ENCODE measurements around the gene STK25. TPM values are rescaled to one million over a fixed set of nuclear protein-coding genes. Genes with fewer than 3 reads are reported as not detected.

The STK25 gene
- total and polyA plus RNA-seq, 2 of the 8 experiments (the other 6 are each of a cell fraction or from before 2014, with no cell fraction given): 159 to 546 TPM

- peaks cover 0 to 2% (median 1%) of the 10 kb centered on the region in 4 experiments; a peak in 2 of 7 replicates for H3K4me1 ChIP-seq (replicated peaks in 1 of 4; ENCODE audit: control insufficient read depth in 3 of 4, insufficient read depth in 4 of 4, low read length in 3 of 4)
- FAIRE-seq (no peak), DNase-seq (ENCODE audit: low read depth in 1 of 2, low spot score in 2 of 2) (no peak)
- no peak overlapping the region for H3K14ac ChIP-seq (ENCODE audit: insufficient read length)
- H3K23ac ChIP-seq (ENCODE audit: insufficient read length): no peak overlapping the region
- no peak overlapping the region for H2BK12ac ChIP-seq (ENCODE audit: low read depth, low read length)
- H2AFZ ChIP-seq (ENCODE audit: low read length): no peak overlapping the region
- no peaks in the 10 kb centered on the region for H3K23me2 ChIP-seq (ENCODE audit: low read depth, low read length)
- H3K9me3 ChIP-seq (ENCODE audit: insufficient read depth in 2 of 2, low read depth in 1 of 2, low read length in 1 of 2): no peaks in the 10 kb centered on the region
- H3K18ac ChIP-seq (ENCODE audit: extremely low read depth, low read length): no peak overlapping the region
- no peak overlapping the region for H4K5ac ChIP-seq (ENCODE audit: insufficient read length, low read depth, low read length)
- peak overlapping the region; percentile 25; the same call in 1 of the 2 replicates for H4K8ac ChIP-seq (ENCODE audit: extremely low read depth, insufficient read depth, low read length)
- no peak overlapping the region for H3K4me2 ChIP-seq (ENCODE audit: insufficient read depth in 1 of 2, low read depth in 2 of 2, low read length in 2 of 2)
- POLR2A ChIA-PET (ENCODE audit: partially characterized antibody): interaction anchor here (10.2 kb wide), 1 partner anchor 8 kb away, joined by 104 read pairs; no protein-coding TSS in a partner anchor
- peaks cover 18% of the 10 kb centered on the region for H3K79me1 ChIP-seq (ENCODE audit: low read depth, low read length)
- no peak overlapping the region for H3K56ac ChIP-seq (replicated peaks; ENCODE audit: insufficient read length, low read depth, low read length)
- H3K79me2 ChIP-seq (ENCODE audit: control insufficient read depth in 1 of 2, insufficient read depth in 2 of 2, low read length in 2 of 2): peaks cover 14 to 36% of the 10 kb centered on the region in 2 experiments
- H2BK20ac ChIP-seq (ENCODE audit: low read length): no peak overlapping the region
- H3K27ac ChIP-seq (ENCODE audit: low read depth, low read length): no peak overlapping the region
- H3K36me3 ChIP-seq (ENCODE audit: control insufficient read depth in 2 of 4, insufficient read depth in 4 of 4, low read length in 3 of 4): peaks cover 4 to 35% (median 24%) of the 10 kb centered on the region in 4 experiments; a peak in 7 of 8 replicates
- H3K27me3 ChIP-seq (replicated peaks in 1 of 4; ENCODE audit: control insufficient read depth in 3 of 4, extremely low read depth in 1 of 4, insufficient read depth in 3 of 4, low read length in 3 of 4): no peaks in the 10 kb centered on the region
- no peak overlapping the region for H3K4me3 ChIP-seq (ENCODE audit: extremely low read depth in 1 of 4, insufficient read depth in 2 of 4, low read depth in 3 of 4, low read length in 4 of 4)
- H4K91ac ChIP-seq (replicated peaks; ENCODE audit: insufficient read length, low read length): no peak overlapping the region
- no peak overlapping the region for H3K9ac ChIP-seq (replicated peaks in 1 of 4; ENCODE audit: extremely low read depth in 1 of 4, low read depth in 3 of 4, low read length in 3 of 4)
- TF ChIP-seq CHD1 (IDR thresholded peaks at IDR 0.05; ENCODE audit: low read depth, low read length): no peak
- no peak for TF ChIP-seq RNF2 (IDR thresholded peaks at IDR 0.05; ENCODE audit: borderline replicate concordance, low read depth, low read length, missing control alignments, poor library complexity, severe bottlenecking)
- TF ChIP-seq SUZ12 (IDR thresholded peaks at IDR 0.05; ENCODE audit: low read length): no peak
- no peak for TF ChIP-seq BCL11A (IDR thresholded peaks at IDR 0.05; ENCODE audit: low read depth in 2 of 2, low read length in 2 of 2)
- no peak for TF ChIP-seq BRCA1 (IDR thresholded peaks at IDR 0.05; ENCODE audit: low read depth, low read length)
- no peak for TF ChIP-seq FOSL1 (IDR thresholded peaks at IDR 0.05; ENCODE audit: insufficient read depth, low read depth, low read length)
- no peak for TF ChIP-seq HDAC6 (IDR thresholded peaks at IDR 0.05; ENCODE audit: low read depth, low read length)
- TF ChIP-seq ATF3 (IDR thresholded peaks at IDR 0.05; ENCODE audit: insufficient read depth, low read depth, low read length): no peak
- TF ChIP-seq ASH2L (IDR thresholded peaks at IDR 0.05; ENCODE audit: low read length): no peak
- CTCF ChIA-PET (ENCODE audit: partially characterized antibody): no interaction called here
- H2AK5ac ChIP-seq (ENCODE audit: low read depth, low read length): no peak overlapping the region
- H2BK5ac ChIP-seq (ENCODE audit: low read depth, low read length): no peak overlapping the region
- H2BK15ac ChIP-seq (ENCODE audit: low read length): no peak overlapping the region
- peaks cover 14 to 38% of the 10 kb centered on the region in 2 experiments for H4K20me1 ChIP-seq (replicated peaks in 1 of 2; ENCODE audit: control insufficient read depth in 1 of 2, insufficient read depth in 2 of 2, low read length in 2 of 2)
- 87% methylated on average over 11 of the region's 12 CpGs; no CpG with 5 or more reads in 1 of the 2 experiments for WGBS, 2 experiments (ENCODE audit: extremely low coverage in 1 of 2, insufficient coverage in 1 of 2, insufficient read length in 1 of 2, insufficient replicate concordance in 2 of 2, low coverage in 1 of 2, low lambda C conversion rate in 2 of 2, missing lambda C conversion rate in 1 of 2)
- H3K4ac ChIP-seq (replicated peaks; ENCODE audit: insufficient read length, low read depth, low read length): no peak overlapping the region
- H2BK120ac ChIP-seq (replicated peaks; ENCODE audit: low read depth, low read length): no peak overlapping the region
Observed at GRCh38 chr2:241501099-241501541, 7.3 kb downstream of the STK25 start.
